Measurements from ENCODE around the gene AKR1D1. TPM values are rescaled to one million over a fixed set of nuclear protein-coding genes. Genes with fewer than 3 reads are reported as not detected.

The AKR1D1 gene
- total RNA-seq, 1 experiment from 2014 or later: 0.10 TPM

DNA sequence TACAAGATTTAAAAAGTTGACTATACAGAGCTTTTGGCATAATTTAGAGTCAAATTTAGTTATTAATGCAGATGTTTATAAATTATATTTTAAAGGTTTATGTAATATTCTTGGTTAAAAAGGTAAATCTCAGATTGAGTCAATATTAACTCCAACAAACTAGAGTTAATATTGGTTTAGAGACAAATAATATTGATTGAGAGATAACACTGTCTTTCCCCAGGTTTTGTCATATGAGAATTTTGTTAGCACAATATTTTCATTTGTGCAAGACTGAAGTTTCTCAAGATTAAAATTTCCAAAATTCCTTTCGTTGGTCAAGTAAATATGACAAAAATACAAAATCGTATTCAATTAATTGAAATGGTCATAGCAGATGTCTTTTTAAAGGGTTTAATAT lies 12.9 kb upstream of the AKR1D1 start:
- intact Hi-C loops (cut with micrococcal nuclease): no loop called here
- no peaks in the 10 kb centered on the region for H3K4me1 ChIP-seq (ENCODE audit: control insufficient read depth in 1 of 2, insufficient read depth in 2 of 2, low read length in 2 of 2)
- H3K4me3 ChIP-seq (replicated peaks in 1 of 2; ENCODE audit: low read depth in 1 of 2, low read length in 2 of 2): no peak overlapping the region
- ChIA-PET CTCF (no interaction called here), RAD21 (ENCODE audit: low non-redundant PET in 1 of 2, low total read pairs in 2 of 2, uncharacterized antibody in 2 of 2, unreplicated experiment in 2 of 2) (no interaction called here), POLR2A (no interaction called here)
- ATAC-seq (no peak), DNase-seq (ENCODE audit: low read depth, low spot score) (no peak)
- no peak overlapping the region for H3K4me2 ChIP-seq (ENCODE audit: low read length)
- no peaks in the 10 kb centered on the region for H3K9me2 ChIP-seq (ENCODE audit: insufficient read depth)
- BruUV-seq (replicated peaks): no TSS peak
- no peaks in the 10 kb centered on the region for H3K79me2 ChIP-seq (ENCODE audit: insufficient read depth, low read length)
- H2AFZ ChIP-seq (ENCODE audit: low read depth, low read length, poor library complexity, severe bottlenecking): no peak overlapping the region
- H4K20me1 ChIP-seq (ENCODE audit: insufficient read depth): no peaks in the 10 kb centered on the region
- no peak for TF ChIP-seq ZFX (IDR thresholded peaks at IDR 0.05)
- no peak for TF ChIP-seq SRF (IDR thresholded peaks at IDR 0.05; ENCODE audit: low read depth)
- TF ChIP-seq, protein P1, sequence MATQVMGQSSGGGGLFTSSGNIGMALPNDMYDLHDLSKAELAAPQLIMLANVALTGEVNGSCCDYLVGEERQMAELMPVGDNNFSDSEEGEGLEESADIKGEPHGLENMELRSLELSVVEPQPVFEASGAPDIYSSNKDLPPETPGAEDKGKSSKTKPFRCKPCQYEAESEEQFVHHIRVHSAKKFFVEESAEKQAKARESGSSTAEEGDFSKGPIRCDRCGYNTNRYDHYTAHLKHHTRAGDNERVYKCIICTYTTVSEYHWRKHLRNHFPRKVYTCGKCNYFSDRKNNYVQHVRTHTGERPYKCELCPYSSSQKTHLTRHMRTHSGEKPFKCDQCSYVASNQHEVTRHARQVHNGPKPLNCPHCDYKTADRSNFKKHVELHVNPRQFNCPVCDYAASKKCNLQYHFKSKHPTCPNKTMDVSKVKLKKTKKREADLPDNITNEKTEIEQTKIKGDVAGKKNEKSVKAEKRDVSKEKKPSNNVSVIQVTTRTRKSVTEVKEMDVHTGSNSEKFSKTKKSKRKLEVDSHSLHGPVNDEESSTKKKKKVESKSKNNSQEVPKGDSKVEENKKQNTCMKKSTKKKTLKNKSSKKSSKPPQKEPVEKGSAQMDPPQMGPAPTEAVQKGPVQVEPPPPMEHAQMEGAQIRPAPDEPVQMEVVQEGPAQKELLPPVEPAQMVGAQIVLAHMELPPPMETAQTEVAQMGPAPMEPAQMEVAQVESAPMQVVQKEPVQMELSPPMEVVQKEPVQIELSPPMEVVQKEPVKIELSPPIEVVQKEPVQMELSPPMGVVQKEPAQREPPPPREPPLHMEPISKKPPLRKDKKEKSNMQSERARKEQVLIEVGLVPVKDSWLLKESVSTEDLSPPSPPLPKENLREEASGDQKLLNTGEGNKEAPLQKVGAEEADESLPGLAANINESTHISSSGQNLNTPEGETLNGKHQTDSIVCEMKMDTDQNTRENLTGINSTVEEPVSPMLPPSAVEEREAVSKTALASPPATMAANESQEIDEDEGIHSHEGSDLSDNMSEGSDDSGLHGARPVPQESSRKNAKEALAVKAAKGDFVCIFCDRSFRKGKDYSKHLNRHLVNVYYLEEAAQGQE (IDR thresholded peaks at IDR 0.05; ENCODE audit: low read depth): no peak
- TF ChIP-seq, protein P2, sequence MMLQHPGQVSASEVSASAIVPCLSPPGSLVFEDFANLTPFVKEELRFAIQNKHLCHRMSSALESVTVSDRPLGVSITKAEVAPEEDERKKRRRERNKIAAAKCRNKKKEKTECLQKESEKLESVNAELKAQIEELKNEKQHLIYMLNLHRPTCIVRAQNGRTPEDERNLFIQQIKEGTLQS (IDR thresholded peaks at IDR 0.05): no peak
- no peak for TF ChIP-seq TCF7L2 (IDR thresholded peaks at IDR 0.05; ENCODE audit: borderline replicate concordance, extremely low read depth, insufficient read depth, insufficient read length)
- TF ChIP-seq, protein P3, sequence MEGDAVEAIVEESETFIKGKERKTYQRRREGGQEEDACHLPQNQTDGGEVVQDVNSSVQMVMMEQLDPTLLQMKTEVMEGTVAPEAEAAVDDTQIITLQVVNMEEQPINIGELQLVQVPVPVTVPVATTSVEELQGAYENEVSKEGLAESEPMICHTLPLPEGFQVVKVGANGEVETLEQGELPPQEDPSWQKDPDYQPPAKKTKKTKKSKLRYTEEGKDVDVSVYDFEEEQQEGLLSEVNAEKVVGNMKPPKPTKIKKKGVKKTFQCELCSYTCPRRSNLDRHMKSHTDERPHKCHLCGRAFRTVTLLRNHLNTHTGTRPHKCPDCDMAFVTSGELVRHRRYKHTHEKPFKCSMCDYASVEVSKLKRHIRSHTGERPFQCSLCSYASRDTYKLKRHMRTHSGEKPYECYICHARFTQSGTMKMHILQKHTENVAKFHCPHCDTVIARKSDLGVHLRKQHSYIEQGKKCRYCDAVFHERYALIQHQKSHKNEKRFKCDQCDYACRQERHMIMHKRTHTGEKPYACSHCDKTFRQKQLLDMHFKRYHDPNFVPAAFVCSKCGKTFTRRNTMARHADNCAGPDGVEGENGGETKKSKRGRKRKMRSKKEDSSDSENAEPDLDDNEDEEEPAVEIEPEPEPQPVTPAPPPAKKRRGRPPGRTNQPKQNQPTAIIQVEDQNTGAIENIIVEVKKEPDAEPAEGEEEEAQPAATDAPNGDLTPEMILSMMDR (IDR thresholded peaks at IDR 0.05 in 2 of 3, conservative IDR thresholded peaks at IDR 0.05 in 1 of 3; ENCODE audit: borderline replicate concordance in 1 of 3, insufficient read depth in 1 of 3, low read depth in 2 of 3, low read length in 2 of 3): no peak
- H3K9me3 ChIP-seq (ENCODE audit: control insufficient read depth in 1 of 2, insufficient read depth in 1 of 2, low read depth in 1 of 2, low read length in 2 of 2): no peaks in the 10 kb centered on the region
- H3K9ac ChIP-seq (ENCODE audit: low read length): no peak overlapping the region
- no peaks in the 10 kb centered on the region for H3K36me3 ChIP-seq (ENCODE audit: control insufficient read depth in 1 of 2, insufficient read depth in 2 of 2, low read length in 2 of 2)
- no peak overlapping the region for H3K27ac ChIP-seq (ENCODE audit: low read depth, low read length)
- no peaks in the 10 kb centered on the region for H3K27me3 ChIP-seq (ENCODE audit: insufficient read depth, low read length)
